Epithelial cell of prostate (primary cell): ENCODE results near the gene LRMDA.

ENCODE experiments used
- DNase-seq: peaks from one replicate; pipeline ENCODE4 v3.0.0-alpha.2; 2011; ENCODE audit warnings: low read depth, low spot score
- H3K27ac ChIP-seq: fragments of 450-650 bp; 2 replicates; pipeline ENCODE4 v1.5.1; 2017; ENCODE audit warnings: mild to moderate bottlenecking

LRMDA gene

DNA sequence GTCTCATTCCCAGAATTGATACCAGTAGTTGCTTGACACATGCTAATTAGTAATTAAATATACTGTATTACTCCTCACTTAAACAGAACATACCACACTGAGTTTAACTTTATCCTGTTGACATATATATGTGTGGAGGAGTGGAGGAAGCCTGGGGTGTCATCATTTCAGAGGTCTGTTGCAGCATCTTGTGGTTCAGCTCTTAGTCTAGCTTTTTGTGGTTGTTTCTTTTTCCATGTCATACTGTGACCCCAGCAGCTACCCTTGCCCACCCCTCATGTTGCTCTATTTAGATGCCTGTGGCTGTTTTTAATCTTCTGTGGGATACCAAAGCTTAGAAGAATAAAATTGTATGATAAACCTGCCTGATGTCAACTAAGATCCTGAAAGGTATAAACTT is 875.4 kb downstream of the LRMDA start:
- no peak overlapping the region for H3K27ac ChIP-seq
- DNase-seq, result no peak

GRCh38 chr10:76309070-76309469 is 877.6 kb downstream of the LRMDA start:
- no peak overlapping the region for H3K27ac ChIP-seq
- no peak for DNase-seq

GRCh38 chr10:76309741-76310587 is 878.5 kb downstream of the LRMDA start:
- no peak for DNase-seq
- H3K27ac ChIP-seq, result no peak overlapping the region

- DNase-seq, result no peak
- no peak overlapping the region for H3K27ac ChIP-seq
These were observed 879.2 kb downstream of the LRMDA start for GRCh38 chr10:76310588-76311080.

GRCh38 chr10:76311752-76312636 is 880.6 kb downstream of the LRMDA start:
- no peak overlapping the region for H3K27ac ChIP-seq
- DNase-seq, result no peak

DNA sequence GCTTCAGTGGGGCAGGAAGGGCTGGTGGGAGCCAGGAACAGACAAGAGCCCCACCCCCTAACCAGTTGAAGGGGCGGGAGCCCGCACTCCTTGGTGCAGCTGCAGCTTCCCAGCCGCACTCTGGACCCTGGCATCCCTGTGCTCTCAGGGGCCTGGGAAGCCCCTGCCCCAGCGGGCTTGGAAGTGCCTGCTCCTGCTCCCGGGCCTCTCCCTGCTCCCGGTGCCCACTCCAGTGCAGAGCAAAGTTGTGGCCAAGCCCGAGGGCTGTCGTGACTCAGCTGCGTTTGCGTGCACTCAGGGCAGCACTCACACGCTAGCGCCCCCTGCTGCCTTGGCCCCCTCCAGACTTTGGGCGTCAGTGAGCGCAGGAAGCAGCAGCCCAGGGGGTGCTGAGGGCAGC is 883.8 kb downstream of the LRMDA start:
- no peak overlapping the region for H3K27ac ChIP-seq
- DNase-seq, result no peak

- H3K27ac ChIP-seq, result no peak overlapping the region
- DNase-seq, result no peak
These were observed 884.8 kb downstream of the LRMDA start for GRCh38 chr10:76316234-76316633.

DNA sequence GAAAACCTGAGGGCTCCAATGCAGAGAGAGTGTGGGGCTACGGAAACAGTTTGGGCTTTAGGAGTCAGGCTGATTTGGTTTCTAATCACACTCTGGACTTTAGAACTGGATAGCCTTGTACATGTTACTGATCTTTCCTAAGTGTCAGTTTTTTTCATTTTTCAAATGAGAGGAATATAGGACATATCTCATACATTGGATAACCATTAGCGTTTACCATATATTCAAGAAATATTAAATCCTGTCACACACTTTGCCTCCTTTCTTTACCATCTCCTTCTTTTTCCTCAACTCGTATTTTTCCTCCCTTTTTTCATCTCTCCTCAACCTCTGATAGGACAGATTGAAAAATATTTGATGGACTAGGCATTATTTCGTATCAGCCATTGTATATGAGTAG is 885.7 kb downstream of the LRMDA start:
- no peak overlapping the region for H3K27ac ChIP-seq
- DNase-seq, result no peak

DNA sequence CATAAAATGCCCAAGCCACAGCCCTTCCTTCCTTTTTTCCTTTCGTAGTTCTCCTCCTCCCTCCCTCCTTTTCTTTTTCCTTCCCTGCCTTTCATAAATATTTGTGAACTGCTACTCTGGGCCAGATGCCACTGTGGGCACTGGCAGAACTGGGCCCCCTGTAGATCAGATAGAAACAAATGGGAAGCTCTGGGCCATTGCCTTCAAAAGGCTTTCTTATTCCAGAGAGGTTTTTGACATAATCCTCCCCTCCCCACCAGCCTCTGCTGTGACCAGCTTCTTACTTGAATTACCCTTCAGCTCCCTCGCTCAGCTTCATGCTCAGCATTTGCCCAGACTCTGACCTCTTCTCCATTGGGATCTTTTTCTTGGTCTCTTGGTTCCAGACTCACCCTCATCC is 886.8 kb downstream of the LRMDA start:
- no peak overlapping the region for H3K27ac ChIP-seq
- DNase-seq, result no peak

GRCh38 chr10:76319661-76320060 is 888.2 kb downstream of the LRMDA start:
- DNase-seq, result no peak
- H3K27ac ChIP-seq, result no peak overlapping the region

- DNase-seq, result no peak
- no peak overlapping the region for H3K27ac ChIP-seq
These were observed 892.9 kb downstream of the LRMDA start for GRCh38 chr10:76324283-76324682.

- no peak for DNase-seq
- peak overlapping the region; percentile 23 for H3K27ac ChIP-seq
These were observed 896.0 kb downstream of the LRMDA start for GRCh38 chr10:76327441-76327840.

GRCh38 chr10:76328348-76328747 is 896.9 kb downstream of the LRMDA start:
- H3K27ac ChIP-seq, result peak overlapping the region; percentile 23
- DNase-seq, result no peak

DNA sequence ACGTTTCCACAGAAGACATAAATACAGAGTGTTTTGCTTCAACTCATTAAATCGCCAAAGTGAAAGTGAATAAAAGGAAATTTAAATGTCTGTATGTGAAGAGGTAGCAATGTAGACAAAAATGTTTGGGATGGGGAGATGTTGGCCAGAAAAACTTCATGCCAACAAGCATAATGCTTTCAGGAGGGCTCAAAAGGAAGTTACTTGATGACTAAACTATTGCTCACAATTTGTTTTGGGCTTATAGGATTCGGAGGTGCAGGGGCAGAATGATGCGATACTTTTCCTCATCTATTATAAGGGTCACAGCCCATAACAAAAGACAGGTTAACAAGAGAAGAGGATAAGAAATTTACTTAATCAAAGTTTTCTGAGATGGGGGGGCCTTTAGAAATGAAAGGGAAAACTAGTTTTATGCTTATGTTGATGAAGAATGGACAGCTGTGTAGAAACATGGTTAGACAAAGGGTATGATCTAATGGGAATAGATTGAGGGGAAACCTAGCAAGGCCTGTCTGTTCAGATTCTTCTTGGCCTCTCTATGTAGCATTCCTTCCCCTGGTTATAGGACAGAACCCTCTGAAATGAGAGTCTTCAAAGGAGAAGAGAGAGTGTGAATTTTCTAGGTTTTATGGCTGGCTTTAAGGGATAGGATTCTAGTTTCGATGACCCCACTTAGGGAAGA is 898.6 kb downstream of the LRMDA start:
- peak overlapping the region; percentile 47 for H3K27ac ChIP-seq
- DNase-seq, result peak; percentile 29

- no peak for DNase-seq
- no peak overlapping the region for H3K27ac ChIP-seq
These were observed 900.3 kb downstream of the LRMDA start for GRCh38 chr10:76331742-76332141.

DNA sequence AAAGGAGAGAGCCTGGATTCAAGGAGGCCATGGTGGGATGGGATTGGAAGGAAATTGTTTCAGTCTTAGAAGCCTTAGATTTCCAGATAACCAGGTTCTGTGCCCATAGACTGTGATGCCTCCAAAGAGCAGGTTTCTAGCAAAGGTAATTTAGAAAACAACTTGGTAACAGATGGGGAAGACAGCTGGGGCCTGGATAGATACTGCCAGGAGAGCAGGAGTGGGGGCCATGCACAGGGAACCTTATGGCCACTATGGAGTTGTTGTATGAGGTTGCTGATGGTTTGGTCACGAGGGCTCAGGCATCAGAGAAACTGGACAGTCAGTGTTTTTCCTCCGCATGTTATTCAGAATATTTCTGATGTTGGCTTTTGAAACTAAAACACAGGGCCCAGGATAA is 901.9 kb downstream of the LRMDA start:
- no peak overlapping the region for H3K27ac ChIP-seq
- DNase-seq, result no peak

DNA sequence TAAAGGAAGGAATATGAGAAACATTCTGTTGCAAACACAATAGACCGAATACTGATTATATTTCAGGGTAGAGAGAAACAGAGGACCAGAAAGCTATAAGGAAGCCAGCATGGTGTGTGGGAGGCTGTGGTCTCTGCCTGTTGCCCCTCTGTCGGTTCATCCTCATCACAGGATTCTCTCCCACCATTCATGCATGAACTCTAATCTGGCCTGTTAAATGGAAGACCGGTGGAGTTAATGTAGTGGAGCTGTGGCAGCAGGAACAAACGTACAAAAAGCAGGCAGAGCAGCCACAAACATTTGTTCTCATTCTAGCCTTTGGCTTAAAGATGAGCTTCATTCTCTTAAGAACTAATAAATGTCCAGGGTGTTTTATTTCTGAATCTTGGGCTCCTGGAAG is 902.4 kb downstream of the LRMDA start:
- no peak overlapping the region for H3K27ac ChIP-seq
- no peak for DNase-seq

- H3K27ac ChIP-seq, result no peak overlapping the region
- DNase-seq, result no peak
These were observed 902.8 kb downstream of the LRMDA start for GRCh38 chr10:76334255-76334654.

- H3K27ac ChIP-seq, result no peak overlapping the region
- no peak for DNase-seq
These were observed 905.0 kb downstream of the LRMDA start for GRCh38 chr10:76336213-76336963.

GRCh38 chr10:76337641-76338040 is 906.2 kb downstream of the LRMDA start:
- H3K27ac ChIP-seq, result no peak overlapping the region
- DNase-seq, result no peak
